HFFc6 (cell line): ENCODE results near the gene TATDN3. TPM values are rescaled to one million over a fixed set of nuclear protein-coding genes. Genes with fewer than 3 reads are reported as not detected.
A peak's percentile ranks its signal among the peaks of the same experiment; 100 is the strongest.

Experiments
- DNase-seq: peaks from one replicate; pipeline ENCODE4 v3.0.0-alpha.2; 2018
- H3K27ac Mint-ChIP-seq: 2 replicates; pipeline ENCODE4 v1.8.0; 2020; ENCODE audit warnings: mild to moderate bottlenecking, mixed read lengths
- H3K27me3 Mint-ChIP-seq: 2 replicates; pipeline ENCODE4 v1.8.0; 2021; ENCODE audit warnings: mild to moderate bottlenecking, moderate library complexity, mixed read lengths; ENCODE audit not compliant: insufficient read depth
- H3K36me3 Mint-ChIP-seq: 2 replicates; pipeline ENCODE4 v1.8.0; 2021; ENCODE audit warnings: low read depth, mixed read lengths
- H3K4me1 Mint-ChIP-seq: 2 replicates; pipeline ENCODE4 v1.8.0; 2020; ENCODE audit warnings: low read depth, mixed read lengths
- H3K4me3 Mint-ChIP-seq: 2 replicates; pipeline ENCODE4 v1.8.0; 2020; ENCODE audit warnings: mild to moderate bottlenecking, moderate library complexity, mixed read lengths
- H3K9me3 Mint-ChIP-seq: 2 replicates; pipeline ENCODE4 v1.8.0; 2020; ENCODE audit warnings: mild to moderate bottlenecking, mixed read lengths
- total RNA-seq, 6 experiments: library from RNA; stranded (reverse); fragmentation: NEBNext Ultra II Directional; extraction: Animal tissue kit (Norgen Biotek cat#: 25700); gene quantifications; 2 replicates in 1 of 6; 3 replicates in 5 of 6; pipeline ENCODE4 v1.2.3, GENCODE V29; 2021
- TF ChIP-seq, protein P1 (sequence below): fragments of 200-600 bp; sonication (generic); IDR thresholded peaks from 2 replicates; pipeline ENCODE4 v1.5.0; 2021; ENCODE audit warnings: antibody characterized with exemption, mild to moderate bottlenecking

Gene TATDN3
- total RNA-seq, 6 experiments from 2014 or later, result 8.6 to 14.4 (median 12.1) TPM

DNA sequence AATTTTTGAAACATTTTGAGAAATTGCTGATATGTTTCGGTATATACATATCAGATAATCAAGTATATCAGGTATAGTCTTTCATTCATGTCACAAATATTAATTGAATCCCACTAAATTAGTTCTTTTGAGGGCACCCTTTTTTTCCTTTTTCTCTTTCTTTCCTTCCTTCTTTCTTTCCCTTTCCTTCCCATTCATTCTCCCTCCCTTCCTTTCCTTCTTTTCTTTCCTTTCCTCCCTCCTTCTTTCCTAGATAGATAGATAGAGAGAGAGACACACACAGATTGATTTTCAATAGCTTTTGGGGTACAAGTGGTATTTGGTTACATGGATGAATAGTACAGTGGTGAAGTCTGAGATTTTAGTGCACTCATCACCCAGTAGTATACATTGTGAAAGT is 5.8 kb upstream of the TATDN3 start:
- 0 out of 2 replicates have a peak, but pooled peaks cover 2% of the 10 kb centered on the region for H3K27me3 Mint-ChIP-seq
- H3K36me3 Mint-ChIP-seq, result peaks cover 7% of the 10 kb centered on the region
- no peak overlapping the region for H3K4me3 Mint-ChIP-seq
- TF ChIP-seq, protein P1, sequence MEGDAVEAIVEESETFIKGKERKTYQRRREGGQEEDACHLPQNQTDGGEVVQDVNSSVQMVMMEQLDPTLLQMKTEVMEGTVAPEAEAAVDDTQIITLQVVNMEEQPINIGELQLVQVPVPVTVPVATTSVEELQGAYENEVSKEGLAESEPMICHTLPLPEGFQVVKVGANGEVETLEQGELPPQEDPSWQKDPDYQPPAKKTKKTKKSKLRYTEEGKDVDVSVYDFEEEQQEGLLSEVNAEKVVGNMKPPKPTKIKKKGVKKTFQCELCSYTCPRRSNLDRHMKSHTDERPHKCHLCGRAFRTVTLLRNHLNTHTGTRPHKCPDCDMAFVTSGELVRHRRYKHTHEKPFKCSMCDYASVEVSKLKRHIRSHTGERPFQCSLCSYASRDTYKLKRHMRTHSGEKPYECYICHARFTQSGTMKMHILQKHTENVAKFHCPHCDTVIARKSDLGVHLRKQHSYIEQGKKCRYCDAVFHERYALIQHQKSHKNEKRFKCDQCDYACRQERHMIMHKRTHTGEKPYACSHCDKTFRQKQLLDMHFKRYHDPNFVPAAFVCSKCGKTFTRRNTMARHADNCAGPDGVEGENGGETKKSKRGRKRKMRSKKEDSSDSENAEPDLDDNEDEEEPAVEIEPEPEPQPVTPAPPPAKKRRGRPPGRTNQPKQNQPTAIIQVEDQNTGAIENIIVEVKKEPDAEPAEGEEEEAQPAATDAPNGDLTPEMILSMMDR, result no peak
- H3K27ac Mint-ChIP-seq, result 0 out of 2 replicates have a peak overlapping the region, but pooled peaks have one; percentile 4
- no peaks in the 10 kb centered on the region for H3K9me3 Mint-ChIP-seq
- DNase-seq, result no peak
- H3K4me1 Mint-ChIP-seq, result peaks cover 17% of the 10 kb centered on the region

DNA sequence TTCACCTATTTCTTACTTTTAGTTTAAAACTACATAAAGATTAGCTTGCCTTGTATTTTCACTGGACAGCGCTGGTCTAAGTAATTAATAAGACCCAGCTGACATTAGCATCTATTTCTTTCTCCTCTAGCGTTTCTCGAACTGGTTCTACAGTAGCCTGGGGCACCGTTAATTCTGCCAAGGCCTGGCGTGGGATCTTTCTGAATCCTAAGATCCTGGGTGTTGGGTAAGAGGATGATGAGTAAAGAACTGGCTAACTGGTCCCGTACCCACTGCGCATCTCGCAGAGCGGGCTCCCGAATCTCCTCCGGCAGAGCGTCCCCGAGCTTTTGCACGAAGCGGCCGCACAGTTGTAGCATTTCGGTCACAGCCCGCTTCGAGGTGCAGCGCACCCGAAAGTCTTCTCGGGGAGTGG is 426 bp upstream of the TATDN3 start:
- Mint-ChIP-seq H3K27ac (peak overlapping the region; percentile 97), H3K9me3 (no peaks in the 10 kb centered on the region), H3K27me3 (peaks cover 2% of the 10 kb centered on the region; the same call in 1 of the 2 replicates), H3K4me3 (peak overlapping the region; percentile 94), H3K36me3 (peaks cover 5% of the 10 kb centered on the region), H3K4me1 (peaks cover 29% of the 10 kb centered on the region)
- peak; percentile 84 for DNase-seq
- TF ChIP-seq, protein P1, result no peak

DNA sequence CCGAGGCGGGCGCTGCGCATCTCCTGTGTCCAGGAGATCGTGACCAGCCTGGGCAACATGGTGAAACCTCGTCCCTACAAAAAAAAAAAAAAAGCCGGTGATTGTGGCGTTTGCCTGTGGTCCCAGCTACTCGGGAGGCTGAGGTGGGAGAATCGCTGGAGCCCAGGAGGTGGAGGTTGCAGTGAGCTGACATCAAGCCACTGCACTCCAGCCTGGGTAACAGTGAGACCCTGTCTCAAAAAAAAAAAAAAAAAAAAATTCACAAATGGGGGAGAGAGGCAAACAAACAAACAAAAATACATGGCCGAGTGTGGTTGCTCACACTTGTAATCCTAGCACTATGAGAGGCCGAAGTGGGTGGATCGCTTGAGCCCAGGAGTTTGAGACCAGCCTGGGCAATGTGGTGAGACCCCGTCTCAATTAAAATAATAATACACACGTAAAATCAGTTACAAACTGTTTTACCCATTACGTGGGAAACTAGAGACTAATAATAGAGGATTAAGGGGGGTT is 758 bp downstream of the TATDN3 start:
- peaks cover 34% of the 10 kb centered on the region for H3K4me1 Mint-ChIP-seq
- H3K4me3 Mint-ChIP-seq, result peak overlapping the region; percentile 94
- peaks cover 2% of the 10 kb centered on the region; the same call in 1 of the 2 replicates for H3K27me3 Mint-ChIP-seq
- DNase-seq, result no peak
- peaks cover 5% of the 10 kb centered on the region for H3K36me3 Mint-ChIP-seq
- peak overlapping the region; percentile 97 for H3K27ac Mint-ChIP-seq
- H3K9me3 Mint-ChIP-seq, result no peaks in the 10 kb centered on the region
- TF ChIP-seq, protein P1, result no peak

DNA sequence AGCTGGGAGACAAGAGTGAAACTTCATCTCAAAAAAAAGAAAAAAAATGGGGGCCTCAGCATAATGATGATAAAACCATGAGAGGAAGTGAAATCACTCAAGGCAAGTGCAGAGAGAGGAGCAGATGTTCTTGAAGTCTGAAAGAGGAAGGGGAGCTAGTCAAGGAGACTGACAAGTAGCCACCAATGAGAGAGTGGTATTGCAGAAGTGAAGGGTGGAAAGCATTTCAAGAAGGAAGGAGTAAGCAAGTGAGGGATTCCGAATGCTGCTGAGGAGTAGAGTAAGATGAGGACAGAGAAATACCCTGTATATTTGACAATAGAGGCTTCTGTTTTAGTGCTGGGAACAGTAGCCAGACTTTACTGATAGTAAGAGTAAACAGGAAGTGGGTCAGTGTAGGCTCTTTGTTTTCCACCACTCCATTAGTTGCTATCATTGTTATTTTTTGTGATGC is 2.9 kb downstream of the TATDN3 start:
- TF ChIP-seq, protein P1, result no peak
- Mint-ChIP-seq H3K27me3 (peaks cover 2% of the 10 kb centered on the region; the same call in 1 of the 2 replicates), H3K27ac (no peak overlapping the region), H3K4me1 (peaks cover 34% of the 10 kb centered on the region), H3K4me3 (no peak overlapping the region), H3K36me3 (peaks cover 11% of the 10 kb centered on the region), H3K9me3 (no peaks in the 10 kb centered on the region)
- no peak for DNase-seq

DNA sequence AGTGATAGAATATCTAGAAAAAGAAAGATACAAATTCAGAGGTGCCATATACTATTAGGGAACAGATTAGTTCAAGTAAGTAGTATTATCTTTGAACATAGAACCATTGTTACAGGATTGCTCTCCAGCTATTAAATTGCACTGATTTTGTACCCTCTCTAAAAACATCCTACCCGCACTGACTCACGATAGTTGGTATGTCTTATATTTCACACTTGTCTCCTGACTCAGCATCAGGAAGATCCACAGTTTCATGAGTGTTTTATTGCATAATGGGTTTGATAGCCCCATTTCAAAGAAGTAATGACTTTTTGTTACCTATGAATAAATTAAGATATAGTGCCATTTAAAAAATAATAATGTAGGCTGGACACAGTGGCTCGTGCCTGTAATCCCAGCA is 6.0 kb downstream of the TATDN3 start:
- peaks cover 11% of the 10 kb centered on the region for H3K36me3 Mint-ChIP-seq
- H3K4me3 Mint-ChIP-seq, result no peak overlapping the region
- H3K9me3 Mint-ChIP-seq, result no peaks in the 10 kb centered on the region
- TF ChIP-seq, protein P1, result no peak
- peaks cover under 1% of the 10 kb centered on the region; the same call in 1 of the 2 replicates for H3K27me3 Mint-ChIP-seq
- H3K4me1 Mint-ChIP-seq, result peaks cover 34% of the 10 kb centered on the region
- peak; percentile 51 for DNase-seq
- H3K27ac Mint-ChIP-seq, result no peak overlapping the region
